ENCODE data around the gene PNPT1. TPM values are rescaled to one million over a fixed set of nuclear protein-coding genes. Genes with fewer than 3 reads are reported as not detected.
"Not testable (repeated sequence)": the region's sequence is repeated elsewhere in the genome, so short reads cannot be mapped to it uniquely, and the experiment has no call there.

Gene PNPT1
- total RNA-seq = 10 to 100 TPM; 21.9 to 26.5 TPM
- 10 to 100 TPM; 28.2 to 29.2 TPM for polyA plus RNA-seq

- Histone ChIP-seq H3K9me3 (ENCODE audit: control insufficient read depth in 1 of 2, low read length in 2 of 2) (no peaks in the 10 kb centered on the region), H3K27me3 (ENCODE audit: insufficient read depth, low read length) (no peaks in the 10 kb centered on the region), H3K4me3 (ENCODE audit: low read length in 2 of 2) (peak within 1 kb of the TSS; percentile 78 to 94), H3K27ac (ENCODE audit: low read depth, low read length) (peak within 1 kb of the TSS; percentile 74), H3K36me3 (ENCODE audit: insufficient read depth, low read length) (no peaks in the 10 kb centered on the region), H3K4me1 (ENCODE audit: insufficient read depth, low read length) (peaks cover 16% of the 10 kb centered on the region)
- POLR2A ChIA-PET (ENCODE audit: partially characterized antibody) = interaction anchor here (0.6 to 1.3 kb wide), 4 partner anchors 75 to 793 kb away, joined by 3 to 10 read pairs (median 4); partner anchors contain the start of genes CFAP36 and PPP4R3B
- Mint-ChIP-seq H3K4me3 (peak within 1 kb of the TSS; percentile 96 to 98 (median 98)), H3K36me3 (peaks cover 3 to 18% of the 10 kb centered on the region in 2 donors), H3K9me3 (no peaks in the 10 kb centered on the region), H3K27me3 (peaks cover 0 to under 1% of the 10 kb centered on the region in 2 donors), H3K27ac (peak within 1 kb of the TSS; percentile 90 to 97 (median 93)), H3K4me1 (peaks cover 29 to 44% (median 32%) of the 10 kb centered on the region in 4 donors)
- CTCF ChIA-PET (ENCODE audit: partially characterized antibody) = no interaction called here
- peak; percentile 89 to 91 (median 89) for DNase-seq
- intact Hi-C loops (cut with micrococcal nuclease) = loop anchor here (1.0 to 5.0 kb wide), 4 partner anchors 76 to 971 kb away; partner anchors contain the start of genes CFAP36, EML6 and PPP4R3B
Observed at GRCh38 chr2:55693181-55694125, at the start of gene PNPT1. Gene PNPT1, minus strand, starts transcription at chr2:55693844. Its CDS starts 21 bp downstream, at chr2:55693823.

GRCh38 chr2:55742996-55743395 lies 49.4 kb upstream of the PNPT1 start:
- Histone ChIP-seq H3K27ac (ENCODE audit: low read depth, low read length) (no peak overlapping the region), H3K4me3 (ENCODE audit: low read length in 2 of 2) (no peak overlapping the region), H3K4me1 (ENCODE audit: insufficient read depth, low read length) (no peaks in the 10 kb centered on the region), H3K9me3 (ENCODE audit: control insufficient read depth in 1 of 2, low read length in 2 of 2) (no peaks in the 10 kb centered on the region), H3K27me3 (ENCODE audit: insufficient read depth, low read length) (no peaks in the 10 kb centered on the region), H3K36me3 (ENCODE audit: insufficient read depth, low read length) (no peaks in the 10 kb centered on the region)
- CTCF ChIA-PET (ENCODE audit: partially characterized antibody) = no interaction called here
- Mint-ChIP-seq H3K36me3 (no peaks in the 10 kb centered on the region), H3K4me3 (no peak overlapping the region), H3K4me1 (no peaks in the 10 kb centered on the region), H3K27me3 (peaks cover 16 to 17% of the 10 kb centered on the region in 2 donors), H3K27ac (no peak overlapping the region), H3K9me3 (peaks cover 0 to 2% (median 0%) of the 10 kb centered on the region in 8 donors)
- POLR2A ChIA-PET (ENCODE audit: partially characterized antibody) = no interaction called here
- DNase-seq = no peak
- intact Hi-C loops (cut with micrococcal nuclease) = no loop called here

GRCh38 chr2:55736019-55736536 lies 42.4 kb upstream of the PNPT1 start:
- H3K4me1 Mint-ChIP-seq; DNase-seq; H3K27me3 ChIP-seq (ENCODE audit: insufficient read depth, low read length); CTCF ChIA-PET (ENCODE audit: partially characterized antibody); intact Hi-C loops (cut with micrococcal nuclease); POLR2A ChIA-PET (ENCODE audit: partially characterized antibody); H3K4me3 Mint-ChIP-seq; H3K27me3 Mint-ChIP-seq; H3K9me3 ChIP-seq (ENCODE audit: control insufficient read depth in 1 of 2, low read length in 2 of 2); H3K4me1 ChIP-seq (ENCODE audit: insufficient read depth, low read length); H3K9me3 Mint-ChIP-seq; H3K36me3 ChIP-seq (ENCODE audit: insufficient read depth, low read length); H3K4me3 ChIP-seq (ENCODE audit: low read length in 2 of 2); H3K36me3 Mint-ChIP-seq; H3K27ac ChIP-seq (ENCODE audit: low read depth, low read length): not testable (repeated sequence)
- peak overlapping the region in 1 of 7 donors; percentile 71 for H3K27ac Mint-ChIP-seq

- Mint-ChIP-seq H3K4me1 (no peaks in the 10 kb centered on the region), H3K27me3 (no peaks in the 10 kb centered on the region), H3K9me3 (peaks cover 0 to 2% (median 0%) of the 10 kb centered on the region in 8 donors), H3K27ac (no peak overlapping the region), H3K36me3 (no peaks in the 10 kb centered on the region), H3K4me3 (no peak overlapping the region)
- no peaks in the 10 kb centered on the region for H3K4me1 ChIP-seq (ENCODE audit: insufficient read depth, low read length)
- no peaks in the 10 kb centered on the region for H3K27me3 ChIP-seq (ENCODE audit: insufficient read depth, low read length)
- no peaks in the 10 kb centered on the region for H3K9me3 ChIP-seq (ENCODE audit: control insufficient read depth in 1 of 2, low read length in 2 of 2)
- ChIA-PET CTCF (ENCODE audit: partially characterized antibody) (interaction anchor here (4.6 kb wide), 1 partner anchor 16 kb away, joined by 22 read pairs; no protein-coding TSS in a partner anchor), POLR2A (ENCODE audit: partially characterized antibody) (no interaction called here)
- H3K36me3 ChIP-seq (ENCODE audit: insufficient read depth, low read length) = no peaks in the 10 kb centered on the region
- intact Hi-C loops (cut with micrococcal nuclease) = no loop called here
- DNase-seq = no peak
- H3K4me3 ChIP-seq (ENCODE audit: low read length in 2 of 2) = no peak overlapping the region
- H3K27ac ChIP-seq (ENCODE audit: low read depth, low read length) = no peak overlapping the region
Observed at GRCh38 chr2:55734726-55735125, 41.1 kb upstream of the PNPT1 start.

- Histone ChIP-seq H3K36me3 (ENCODE audit: insufficient read depth, low read length) (no peaks in the 10 kb centered on the region), H3K27me3 (ENCODE audit: insufficient read depth, low read length) (no peaks in the 10 kb centered on the region), H3K4me3 (ENCODE audit: low read length in 2 of 2) (no peak overlapping the region), H3K4me1 (ENCODE audit: insufficient read depth, low read length) (no peaks in the 10 kb centered on the region), H3K9me3 (ENCODE audit: control insufficient read depth in 1 of 2, low read length in 2 of 2) (no peaks in the 10 kb centered on the region), H3K27ac (ENCODE audit: low read depth, low read length) (no peak overlapping the region)
- CTCF ChIA-PET (ENCODE audit: partially characterized antibody) = interaction anchor here (4.6 kb wide), 1 partner anchor 14 kb away, joined by 22 read pairs; no protein-coding TSS in a partner anchor
- Mint-ChIP-seq H3K9me3 (peaks cover 0 to 2% (median 0%) of the 10 kb centered on the region in 8 donors), H3K4me3 (no peak overlapping the region), H3K36me3 (no peaks in the 10 kb centered on the region), H3K4me1 (no peaks in the 10 kb centered on the region), H3K27ac (no peak overlapping the region), H3K27me3 (no peaks in the 10 kb centered on the region)
- DNase-seq = no peak
- intact Hi-C loops (cut with micrococcal nuclease) = no loop called here
- POLR2A ChIA-PET (ENCODE audit: partially characterized antibody) = no interaction called here
Observed at GRCh38 chr2:55733335-55733734, 39.7 kb upstream of the PNPT1 start.

- Mint-ChIP-seq H3K4me3 (no peak overlapping the region), H3K27ac (no peak overlapping the region), H3K4me1 (no peaks in the 10 kb centered on the region), H3K36me3 (no peaks in the 10 kb centered on the region), H3K27me3 (no peaks in the 10 kb centered on the region), H3K9me3 (peaks cover 0 to 2% (median 0%) of the 10 kb centered on the region in 8 donors)
- Histone ChIP-seq H3K27ac (ENCODE audit: low read depth, low read length) (no peak overlapping the region), H3K4me3 (ENCODE audit: low read length in 2 of 2) (no peak overlapping the region), H3K9me3 (ENCODE audit: control insufficient read depth in 1 of 2, low read length in 2 of 2) (no peaks in the 10 kb centered on the region), H3K27me3 (ENCODE audit: insufficient read depth, low read length) (no peaks in the 10 kb centered on the region), H3K36me3 (ENCODE audit: insufficient read depth, low read length) (no peaks in the 10 kb centered on the region), H3K4me1 (ENCODE audit: insufficient read depth, low read length) (no peaks in the 10 kb centered on the region)
- intact Hi-C loops (cut with micrococcal nuclease) = no loop called here
- POLR2A ChIA-PET (ENCODE audit: partially characterized antibody) = no interaction called here
- DNase-seq = no peak
- CTCF ChIA-PET (ENCODE audit: partially characterized antibody) = interaction anchor here (1.3 to 4.6 kb wide), 2 partner anchors 12 to 14 kb away, joined by 3 to 22 read pairs; no protein-coding TSS in a partner anchor
Observed at GRCh38 chr2:55732854-55733253, 39.2 kb upstream of the PNPT1 start.

- CTCF ChIA-PET (ENCODE audit: partially characterized antibody) = no interaction called here
- no peaks in the 10 kb centered on the region for H3K9me3 ChIP-seq (ENCODE audit: control insufficient read depth in 1 of 2, low read length in 2 of 2)
- no peaks in the 10 kb centered on the region for H3K4me1 ChIP-seq (ENCODE audit: insufficient read depth, low read length)
Observed at GRCh38 chr2:55729136-55729685, 35.6 kb upstream of the PNPT1 start.

More at GRCh38 chr2:55729136-55729685, 35.6 kb upstream of the PNPT1 start:
- H3K27me3 Mint-ChIP-seq = peaks cover under 1 to 1% of the 10 kb centered on the region in 2 donors
- Histone ChIP-seq H3K27ac (ENCODE audit: low read depth, low read length) (no peak overlapping the region), H3K36me3 (ENCODE audit: insufficient read depth, low read length) (no peaks in the 10 kb centered on the region), H3K4me3 (ENCODE audit: low read length in 2 of 2) (no peak overlapping the region), H3K27me3 (ENCODE audit: insufficient read depth, low read length) (no peaks in the 10 kb centered on the region)
- no peak overlapping the region for H3K27ac Mint-ChIP-seq
- DNase-seq = no peak
- H3K9me3 Mint-ChIP-seq = no peaks in the 10 kb centered on the region
- intact Hi-C loops (cut with micrococcal nuclease) = no loop called here
- no peaks in the 10 kb centered on the region for H3K4me1 Mint-ChIP-seq
- no peak overlapping the region for H3K4me3 Mint-ChIP-seq
- POLR2A ChIA-PET (ENCODE audit: partially characterized antibody) = no interaction called here
- H3K36me3 Mint-ChIP-seq = no peaks in the 10 kb centered on the region

Measured in CD4-positive, alpha-beta memory T cell (primary cell).